Ovary (tissue), 9 donors: ENCODE measurements around the gene TMEM37. TPM values are rescaled to one million over a fixed set of nuclear protein-coding genes. Genes with fewer than 3 reads are reported as not detected.

Source experiments
- DNase-seq, 5 donors: peaks; one replicate each; pipeline ENCODE4 v3.0.0-alpha.2; 2019 to 2020
- H3K27ac ChIP-seq, 2 donors: fragments of 200-600 bp; one replicate each; pipeline versions ENCODE4 v1.5.1 to v1.8.0; 2019 to 2022
- H3K27me3 ChIP-seq: fragments of 200-600 bp; one replicate; pipeline ENCODE4 v1.8.0; 2022
- H3K36me3 ChIP-seq: fragments of 200-600 bp; sonication (generic); one replicate; pipeline ENCODE4 v1.5.1; 2019
- H3K4me1 ChIP-seq: one replicate; pipeline ENCODE4 v1.8.1; 2013; ENCODE audit warnings: mild to moderate bottlenecking, moderate library complexity; ENCODE audit not compliant: insufficient read depth
- H3K4me3 ChIP-seq: fragments of 200-600 bp; sonication (generic); one replicate; pipeline ENCODE4 v1.5.1; 2017
- H3K9me3 ChIP-seq, 2 donors: fragments of 200-600 bp in 1 of 2; sonication (generic) in 1 of 2; one replicate each; pipeline versions ENCODE4 v1.5.1 to v1.8.1; 2013 to 2019; ENCODE audit warnings: mild to moderate bottlenecking in 1 of 2, moderate library complexity in 1 of 2
- EP300 ChIP-seq: sonication (generic); formaldehyde crosslinking; IDR thresholded peaks from one replicate; pipeline ENCODE4 v1.6.1; 2017; ENCODE audit warnings: antibody characterized with exemption
- POLR2A ChIP-seq: fragments of 450-650 bp; IDR thresholded peaks from one replicate; pipeline ENCODE4 v1.6.1; 2017; ENCODE audit warnings: antibody characterized with exemption, mild to moderate bottlenecking, moderate library complexity
- WGBS, 3 donors: extraction: QIAGEN DNeasy Blood & Tissue Kit in 1 of 3; methylation state at CpG; one replicate each; pipeline versions ENCODE4 v1.1.5 to v1.1.7; 2013 to 2017; 5-methylcytosine and 5-hydroxymethylcytosine counted together
- intact Hi-C, 4 donors: fragments of 100-400 bp; cut with DNase I; formaldehyde crosslinking; loops; one replicate each; pipeline versions ENCODE4 v1.11.0 to v1.15.1; 2022 to 2023
- polyA plus RNA-seq, 2 donors: library from polyadenylated mRNA; stranded (reverse); fragments of 200-250 nt in 1 of 2; fragments of 350-450 nt in 1 of 2; fragmentation: Illumina TruSeq in 1 of 2; extraction: RNeasy Lipid Tissue Mini Kit (QIAGEN cat#74804) in 1 of 2; gene quantifications; one replicate each; pipeline ENCODE4 v1.2.3, GENCODE V29; 2013 to 2014
- total RNA-seq, 7 donors: library from RNA; depleted of rRNA in 2 of 7; stranded (reverse); fragments of >200 nt in 2 of 7; fragmentation: NEBNext Ultra II Directional in 3 of 7; extraction: Animal tissue kit (Norgen Biotek cat#: 25700) in 3 of 7; gene quantifications; one replicate each; pipeline versions ENCODE4 v1.1.0 to v1.2.4, GENCODE V29; 2016 to 2023
- TF ChIP-seq, protein P1 (sequence below), 3 donors: fragments of 450-650 bp in 2 of 3; fragments of 200-600 bp in 1 of 3; IDR thresholded peaks; one replicate each; pipeline versions ENCODE4 v1.5.1 to v1.8.0; 2016 to 2022; ENCODE audit warnings: antibody characterized with exemption in 3 of 3, mild to moderate bottlenecking in 1 of 3
- donor health status: DM: no; HTN: no; CAD: no; lungs with moderate emphysema.
- donor health status: DM: no; HTN: no; CAD: no.
- donor health status: Bipolar disorder and iron deficiency.
- donor health status: DM: yes; HTN: yes; CAD: no.
- donor health status: DM: no; HTN: no; CAD: no.
- donor health status: DM: yes; HTN: yes; CAD: no.

Gene TMEM37
- total and polyA plus RNA-seq, 9 donors, result 9.5 to 32.5 (median 18.1) TPM

DNA sequence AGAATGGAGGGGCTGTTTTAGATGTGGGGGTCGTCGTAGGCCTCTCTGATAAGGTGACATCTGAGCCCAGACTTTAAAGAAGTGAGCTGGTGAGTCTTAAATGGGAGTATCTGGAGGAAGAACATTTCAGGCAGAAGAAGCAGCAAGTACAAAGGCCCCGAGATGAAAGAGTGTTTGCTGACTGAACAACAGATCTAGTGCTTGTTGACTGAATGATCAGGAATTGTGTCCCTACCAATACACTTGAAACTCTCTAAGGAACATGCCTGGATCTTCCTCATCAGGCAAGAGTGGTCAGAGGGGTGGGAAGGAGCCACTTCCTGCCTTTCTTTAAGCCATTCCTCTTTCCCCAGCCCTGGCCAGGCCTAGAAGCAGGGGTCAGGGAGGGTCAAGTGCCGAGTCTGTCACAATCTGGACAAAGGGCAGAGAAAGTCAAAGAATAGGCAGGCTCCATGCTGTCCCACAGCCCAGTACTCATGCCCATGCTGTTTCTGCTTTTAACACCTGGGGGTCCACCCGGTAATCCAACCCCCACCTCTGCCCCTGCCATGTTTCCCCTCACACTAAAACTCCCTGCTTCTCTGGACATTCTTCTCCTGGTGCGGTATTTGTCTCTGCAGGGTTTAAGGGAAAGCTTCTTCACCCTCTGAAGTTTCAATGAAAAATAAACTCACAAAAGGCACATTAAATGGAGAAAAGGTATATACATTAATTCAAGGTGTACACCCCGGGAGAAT is 3.0 kb upstream of the TMEM37 start:
- H3K4me1 ChIP-seq, result peaks cover 33% of the 10 kb centered on the region
- no peak for DNase-seq
- 88 to 96% (median 92%) methylated on average over 7 of the region's 7 CpGs for WGBS, 3 donors
- TF ChIP-seq, protein P1, sequence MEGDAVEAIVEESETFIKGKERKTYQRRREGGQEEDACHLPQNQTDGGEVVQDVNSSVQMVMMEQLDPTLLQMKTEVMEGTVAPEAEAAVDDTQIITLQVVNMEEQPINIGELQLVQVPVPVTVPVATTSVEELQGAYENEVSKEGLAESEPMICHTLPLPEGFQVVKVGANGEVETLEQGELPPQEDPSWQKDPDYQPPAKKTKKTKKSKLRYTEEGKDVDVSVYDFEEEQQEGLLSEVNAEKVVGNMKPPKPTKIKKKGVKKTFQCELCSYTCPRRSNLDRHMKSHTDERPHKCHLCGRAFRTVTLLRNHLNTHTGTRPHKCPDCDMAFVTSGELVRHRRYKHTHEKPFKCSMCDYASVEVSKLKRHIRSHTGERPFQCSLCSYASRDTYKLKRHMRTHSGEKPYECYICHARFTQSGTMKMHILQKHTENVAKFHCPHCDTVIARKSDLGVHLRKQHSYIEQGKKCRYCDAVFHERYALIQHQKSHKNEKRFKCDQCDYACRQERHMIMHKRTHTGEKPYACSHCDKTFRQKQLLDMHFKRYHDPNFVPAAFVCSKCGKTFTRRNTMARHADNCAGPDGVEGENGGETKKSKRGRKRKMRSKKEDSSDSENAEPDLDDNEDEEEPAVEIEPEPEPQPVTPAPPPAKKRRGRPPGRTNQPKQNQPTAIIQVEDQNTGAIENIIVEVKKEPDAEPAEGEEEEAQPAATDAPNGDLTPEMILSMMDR (IDR thresholded peaks at IDR 0.05), result no peak
- TF ChIP-seq EP300, result no peak
- no peak for TF ChIP-seq POLR2A
- H3K27ac ChIP-seq, result peak overlapping the region in 1 of 2 donors; percentile 64
- no peaks in the 10 kb centered on the region for H3K36me3 ChIP-seq
- no peaks in the 10 kb centered on the region for H3K9me3 ChIP-seq
- H3K27me3 ChIP-seq, result no peaks in the 10 kb centered on the region
- H3K4me3 ChIP-seq, result no peak overlapping the region
- intact Hi-C loops, result no loop called here

DNA sequence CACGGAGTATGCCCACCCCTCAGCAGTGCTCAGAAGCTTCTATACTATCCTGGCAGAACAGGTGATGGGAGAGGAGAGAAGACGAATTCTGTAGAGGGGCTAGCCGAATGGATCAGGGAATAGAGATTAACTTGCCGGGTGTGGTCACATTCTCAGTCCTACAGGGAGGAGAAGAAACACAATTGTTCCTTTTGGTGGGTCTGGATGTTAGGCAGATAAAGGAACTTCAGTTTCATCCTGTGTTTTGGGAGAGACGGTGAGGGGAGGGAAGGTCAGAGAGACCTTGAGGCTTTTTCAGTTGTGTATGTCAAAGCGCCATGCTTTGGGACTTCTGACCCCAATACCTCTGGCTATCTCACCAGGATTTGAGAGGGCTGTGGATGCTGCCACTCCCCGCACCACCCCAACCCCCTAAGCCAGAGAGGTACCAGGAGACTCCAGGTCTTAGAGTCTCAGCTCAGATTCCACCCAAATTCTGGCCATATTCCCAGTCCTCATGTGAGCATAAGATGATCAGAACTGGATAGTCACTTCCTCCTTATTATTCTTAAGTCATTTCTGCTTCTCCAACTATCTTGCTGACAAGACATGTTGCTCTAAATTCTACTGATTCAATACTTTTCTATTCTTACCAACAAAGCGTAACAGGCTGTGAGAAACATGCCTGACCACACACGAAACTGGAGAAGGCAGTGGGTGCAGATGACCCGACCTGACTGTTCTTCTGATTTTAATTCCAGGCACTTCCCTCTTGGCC is 2.3 kb upstream of the TMEM37 start:
- Histone ChIP-seq H3K27me3 (no peaks in the 10 kb centered on the region), H3K36me3 (no peaks in the 10 kb centered on the region), H3K27ac (peak overlapping the region in 1 of 2 donors; percentile 50), H3K4me3 (no peak overlapping the region), H3K9me3 (no peaks in the 10 kb centered on the region), H3K4me1 (peaks cover 33% of the 10 kb centered on the region)
- intact Hi-C loops, result no loop called here
- TF ChIP-seq EP300 (no peak), POLR2A (no peak)
- TF ChIP-seq, protein P1 (IDR thresholded peaks at IDR 0.05), result no peak
- no peak for DNase-seq
- 72 to 78% (median 74%) methylated on average over 10 of the region's 10 CpGs for WGBS, 3 donors

DNA sequence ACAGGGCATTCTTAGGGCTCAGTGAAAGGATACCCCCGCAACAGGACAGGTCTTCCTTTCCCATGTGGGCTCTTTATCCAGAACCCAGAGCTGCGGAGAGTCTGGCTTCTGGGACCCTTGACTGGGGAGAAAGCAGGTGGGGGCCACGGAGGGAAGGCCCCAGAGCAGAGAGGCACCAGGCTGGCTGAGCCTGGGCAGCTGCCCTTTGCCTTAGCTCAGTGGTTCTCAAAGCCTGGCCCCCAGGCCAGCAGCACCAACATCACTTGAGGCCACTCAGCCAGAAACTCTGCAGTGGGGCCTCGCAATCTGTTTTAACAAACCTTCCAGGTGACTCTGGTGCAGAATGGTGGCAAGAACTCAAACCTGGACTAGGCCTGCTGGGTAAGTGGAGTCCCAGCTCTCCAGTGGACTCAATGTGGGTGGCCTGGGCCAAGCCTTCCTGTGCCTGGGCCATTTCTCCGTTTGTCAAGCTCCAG is 1.6 kb upstream of the TMEM37 start:
- no peaks in the 10 kb centered on the region for H3K36me3 ChIP-seq
- H3K27me3 ChIP-seq, result no peaks in the 10 kb centered on the region
- no peak overlapping the region for H3K4me3 ChIP-seq
- no peak for DNase-seq
- H3K27ac ChIP-seq, result peak overlapping the region in 1 of 2 donors; percentile 50
- no peaks in the 10 kb centered on the region for H3K9me3 ChIP-seq
- intact Hi-C loops, result no loop called here
- TF ChIP-seq EP300 (no peak), POLR2A (no peak)
- TF ChIP-seq, protein P1 (IDR thresholded peaks at IDR 0.05), result no peak
- WGBS, 3 donors, result 94 to 98% (median 95%) methylated on average over 5 of the region's 5 CpGs
- H3K4me1 ChIP-seq, result peaks cover 33% of the 10 kb centered on the region

- intact Hi-C loops, result no loop called here
- H3K4me3 ChIP-seq, result peak overlapping the region; percentile 58
- H3K4me1 ChIP-seq, result peaks cover 20% of the 10 kb centered on the region
- H3K27ac ChIP-seq, result peak overlapping the region; percentile 1 to 50
- no peaks in the 10 kb centered on the region for H3K27me3 ChIP-seq
- peak; percentile 41 to 58 (median 46) for DNase-seq
- TF ChIP-seq, protein P1 (IDR thresholded peaks at IDR 0.05), result no peak
- TF ChIP-seq EP300 (no peak), POLR2A (no peak)
- WGBS, 3 donors, result 3 to 8% (median 4%) methylated on average over 43 to 53 of the region's 53 CpGs
- no peaks in the 10 kb centered on the region for H3K9me3 ChIP-seq
- H3K36me3 ChIP-seq, result no peaks in the 10 kb centered on the region
These were observed 559 bp downstream of the TMEM37 start for GRCh38 chr2:119431976-119432850.
